ENCODE results near the gene SORCS2. TPM values are rescaled to one million over a fixed set of nuclear protein-coding genes. Genes with fewer than 3 reads are reported as not detected.

The SORCS2 gene
- total and polyA plus RNA-seq, 2 of the 8 experiments (the other 6 are each of a cell fraction or from before 2014, with no cell fraction given) = 0.36 to 1.8 TPM

- no peak for TF ChIP-seq CHD7 (IDR thresholded peaks at IDR 0.05; ENCODE audit: insufficient replicate concordance, low read length)
- TF ChIP-seq JUN (IDR thresholded peaks at IDR 0.05; ENCODE audit: low read depth, low read length) = no peak
- no peak for TF ChIP-seq MAX (IDR thresholded peaks at IDR 0.05)
- no peak for TF ChIP-seq CBX8 (IDR thresholded peaks at IDR 0.05; ENCODE audit: borderline replicate concordance, low read depth, low read length)
- no peak for TF ChIP-seq SIRT6 (IDR thresholded peaks at IDR 0.05; ENCODE audit: low read length)
- TF ChIP-seq EGR1 (IDR thresholded peaks at IDR 0.05; ENCODE audit: borderline replicate concordance, low read depth, low read length) = no peak
- TF ChIP-seq FOSL1 (IDR thresholded peaks at IDR 0.05; ENCODE audit: insufficient read depth, low read depth, low read length) = no peak
- no peak for TF ChIP-seq RFX5 (IDR thresholded peaks at IDR 0.05; ENCODE audit: borderline replicate concordance, low read depth, low read length)
- no peak for TF ChIP-seq GABPA (IDR thresholded peaks at IDR 0.05; ENCODE audit: borderline replicate concordance, insufficient read depth, low read length)
These were observed 9.2 kb upstream of the SORCS2 start (continued) for GRCh38 chr4:7183161-7183560.
